Measurements from ENCODE around the gene WDR13. TPM values are rescaled to one million over a fixed set of nuclear protein-coding genes. Genes with fewer than 3 reads are reported as not detected.
"Not testable (repeated sequence)": the region's sequence is repeated elsewhere in the genome, so short reads cannot be mapped to it uniquely, and the experiment has no call there.

The WDR13 gene
- total RNA-seq = 170 TPM
- long read RNA-seq, full-length matches to known transcripts = 208 of 282 reads
- long read RNA-seq, partial matches to known transcripts = 32 of 282 reads
- long read RNA-seq, other reads (novel, unspliced or antisense) = 42 of 282 reads

DNA sequence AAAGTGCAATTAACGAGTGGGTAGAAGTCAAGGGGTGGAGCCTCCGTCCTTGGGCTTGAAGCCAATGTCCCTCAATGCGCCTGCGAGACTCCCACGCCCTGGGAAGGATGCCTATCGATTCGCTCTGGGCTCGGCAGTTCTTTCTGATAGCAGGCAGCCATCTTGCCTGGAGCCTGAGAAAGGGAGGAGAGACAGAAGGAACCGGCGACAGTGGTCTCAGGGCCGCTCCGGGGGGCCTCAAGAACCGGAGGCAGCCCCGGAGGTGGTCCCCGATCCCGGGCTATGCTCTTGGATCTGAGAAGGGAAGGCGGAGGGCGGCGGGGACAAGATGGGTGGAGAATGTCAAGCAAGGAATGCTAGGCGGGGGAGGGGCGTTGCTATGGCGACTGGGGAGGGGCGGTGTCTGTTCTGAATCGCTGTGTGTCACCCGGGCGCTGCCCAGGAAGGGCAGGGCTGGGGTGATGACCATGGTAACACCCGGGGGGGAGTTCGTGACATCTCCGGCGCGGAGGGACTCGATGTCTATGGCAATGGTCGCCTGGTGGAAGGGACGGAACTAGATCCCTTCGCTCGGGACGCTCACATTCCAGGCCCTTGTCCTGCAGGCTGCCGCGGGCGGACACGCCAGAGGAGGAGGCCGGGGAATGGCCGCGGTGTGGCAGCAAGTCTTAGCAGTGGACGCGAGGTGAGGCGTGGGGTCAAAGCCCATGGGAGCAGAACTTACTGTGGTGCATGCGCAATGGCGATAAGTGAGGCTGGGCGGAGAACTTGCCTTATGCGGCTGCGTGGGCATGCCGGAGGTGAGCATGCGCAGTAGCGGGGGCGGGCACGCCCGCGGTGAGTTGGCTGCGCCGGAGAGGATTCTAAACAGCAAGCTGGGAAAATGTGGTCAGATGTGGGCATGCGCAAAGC, at the start of gene WDR13:
Gene WDR13 (plus strand): TSS at position 140 of the 912 bp plus-strand sequence. CDS start 505 bp downstream, at position 645.
- intact Hi-C loops (cut with DNase I) = no loop called here

DNA sequence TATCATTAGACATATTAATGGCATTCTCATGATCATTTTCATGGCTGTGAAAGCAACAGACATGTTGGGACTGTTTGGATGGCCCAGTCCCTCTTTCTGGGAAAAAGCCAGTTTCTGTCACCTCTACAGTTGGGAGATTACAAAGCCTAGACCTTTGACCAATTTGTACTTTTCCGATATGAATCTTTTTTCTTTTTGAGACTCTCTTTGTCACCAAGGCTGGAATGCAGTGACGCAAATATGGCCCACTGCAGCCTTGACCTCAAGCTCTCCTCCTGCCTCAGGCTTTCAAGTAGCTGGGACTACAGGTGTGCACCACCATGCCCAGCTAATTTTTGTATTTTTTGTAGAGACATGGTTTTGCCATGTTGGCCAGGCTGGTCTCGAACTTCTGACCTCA, 48.4 kb upstream of the WDR13 start:
- DNase-seq (ENCODE audit: low spot score) = no peak
- intact Hi-C loops (cut with DNase I) = no loop called here

More for the DNA sequence above, at the start of gene WDR13:
- DNase-seq (ENCODE audit: low spot score) = peak; percentile 95

DNA sequence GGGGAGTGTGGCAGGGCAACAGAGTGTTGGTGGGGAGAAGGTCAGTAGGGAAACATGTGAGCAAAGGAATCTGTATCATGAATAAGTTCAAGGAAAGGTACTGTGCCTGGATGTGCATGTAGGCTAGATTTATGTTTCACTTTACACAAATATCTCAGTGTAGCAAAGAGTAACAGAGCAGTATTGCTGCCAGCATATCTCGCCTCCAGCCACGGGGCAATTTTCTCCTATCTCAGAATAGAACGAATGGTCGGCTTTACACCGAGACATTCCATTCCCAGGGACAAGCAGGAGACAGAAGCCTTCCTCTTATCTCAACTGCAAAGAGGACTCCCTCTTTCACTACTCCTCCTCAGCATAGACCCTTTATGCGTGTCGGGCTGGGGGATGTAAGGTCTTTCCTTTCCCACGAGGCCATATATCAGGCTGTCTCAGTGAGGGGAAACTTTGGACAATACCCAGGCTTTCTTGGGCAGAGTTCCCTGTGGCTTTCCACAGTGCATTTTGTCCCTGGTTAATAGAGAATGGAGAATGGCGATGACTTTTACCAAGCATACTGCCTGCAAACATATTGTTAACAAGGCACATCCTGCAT, 41.5 kb upstream of the WDR13 start:
- intact Hi-C loops (cut with DNase I); DNase-seq (ENCODE audit: low spot score): not testable (repeated sequence)

DNA sequence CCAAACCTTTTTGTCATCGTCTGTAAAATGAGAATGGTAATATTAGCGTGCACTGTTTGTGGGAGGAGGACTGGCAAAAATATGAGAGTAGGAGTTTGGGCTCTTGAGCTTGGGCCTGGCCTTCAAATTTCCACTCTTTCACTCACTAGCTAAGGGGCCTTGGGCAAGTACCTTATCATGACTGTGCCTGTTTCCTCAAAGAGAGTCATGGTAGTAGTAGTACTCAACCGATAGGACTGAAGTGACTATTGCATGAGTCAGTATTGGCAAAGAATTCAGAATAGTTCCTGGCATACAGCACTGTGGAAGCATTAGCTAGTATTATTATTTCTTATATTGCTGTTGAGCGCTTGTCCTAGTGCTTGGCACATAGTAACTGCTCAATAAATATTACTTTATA, 39.0 kb upstream of the WDR13 start:
- intact Hi-C loops (cut with DNase I) = no loop called here

DNA sequence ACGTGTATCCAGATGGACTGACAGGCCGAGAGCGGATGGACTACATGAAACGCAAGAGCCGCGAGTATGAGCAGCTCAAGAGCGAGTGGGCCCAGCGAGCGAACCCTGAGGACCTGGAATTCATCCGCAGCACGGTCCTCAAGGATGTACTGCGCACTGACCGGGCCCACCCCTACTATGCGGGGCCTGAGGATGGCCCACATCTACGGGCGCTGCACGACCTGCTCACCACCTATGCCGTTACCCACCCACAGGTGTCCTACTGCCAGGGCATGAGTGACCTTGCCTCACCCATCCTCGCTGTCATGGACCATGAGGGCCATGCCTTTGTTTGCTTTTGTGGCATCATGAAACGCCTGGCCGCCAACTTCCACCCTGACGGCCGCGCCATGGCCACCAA, 37.7 kb upstream of the WDR13 start:
- intact Hi-C loops (cut with DNase I) = no loop called here

More for the DNA sequence above, 39.0 kb upstream of the WDR13 start:
- no peak for DNase-seq (ENCODE audit: low spot score)

DNA sequence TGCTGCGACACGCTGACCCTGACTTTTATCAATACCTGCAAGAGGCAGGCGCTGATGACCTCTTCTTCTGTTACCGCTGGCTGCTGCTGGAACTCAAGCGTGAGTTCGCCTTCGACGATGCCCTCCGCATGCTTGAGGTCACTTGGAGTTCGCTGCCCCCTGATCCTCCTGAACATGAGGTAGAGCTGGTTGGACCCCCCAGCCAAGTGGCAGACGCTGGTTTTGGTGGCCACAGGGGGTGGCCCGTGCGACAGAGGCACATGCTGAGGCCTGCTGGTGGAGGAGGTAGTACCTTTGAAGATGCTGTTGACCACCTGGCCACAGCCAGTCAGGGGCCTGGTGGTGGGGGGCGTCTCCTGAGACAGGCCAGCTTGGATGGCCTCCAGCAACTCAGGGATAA, 37.2 kb upstream of the WDR13 start:
- intact Hi-C loops (cut with DNase I) = no loop called here
- DNase-seq (ENCODE audit: low spot score) = no peak

More for the DNA sequence above, 37.7 kb upstream of the WDR13 start:
- DNase-seq (ENCODE audit: low spot score) = no peak

DNA sequence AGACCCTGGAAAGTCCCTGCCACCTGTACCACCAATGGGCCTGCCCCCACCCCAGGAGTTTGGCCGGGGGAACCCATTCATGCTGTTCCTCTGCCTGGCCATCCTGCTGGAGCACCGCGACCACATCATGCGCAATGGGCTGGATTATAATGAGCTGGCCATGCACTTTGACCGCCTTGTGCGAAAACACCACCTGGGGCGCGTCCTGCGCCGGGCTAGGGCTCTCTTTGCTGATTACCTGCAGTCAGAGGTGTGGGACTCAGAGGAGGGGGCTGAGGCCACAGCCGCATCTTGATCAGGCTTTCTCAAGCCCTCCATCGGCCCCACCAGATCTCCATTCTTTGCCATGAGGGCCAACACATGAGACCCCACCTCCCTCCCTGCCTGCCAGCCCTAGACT, 36.6 kb upstream of the WDR13 start:
- DNase-seq (ENCODE audit: low spot score) = no peak
- intact Hi-C loops (cut with DNase I) = no loop called here

DNA sequence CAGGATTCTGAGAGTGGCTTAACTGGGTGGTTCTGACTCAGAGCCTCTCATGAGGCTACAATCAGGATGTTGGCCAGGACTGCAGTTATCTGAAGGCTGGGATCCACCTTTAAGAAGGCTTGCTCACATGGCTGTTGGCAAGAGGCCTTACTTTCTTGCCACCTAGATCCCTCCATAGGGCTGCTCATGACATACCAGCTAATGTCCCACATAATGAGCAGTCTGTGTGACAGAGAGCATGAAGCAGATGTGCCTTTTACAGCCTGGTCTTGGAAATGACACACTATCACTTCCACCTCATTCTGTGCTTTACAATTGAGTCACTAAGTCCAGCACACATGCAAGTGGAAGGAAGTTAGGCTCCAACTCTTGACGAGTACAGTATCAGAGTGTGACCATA, 27.3 kb upstream of the WDR13 start:
- DNase-seq (ENCODE audit: low spot score) = no peak
- intact Hi-C loops (cut with DNase I) = no loop called here

DNA sequence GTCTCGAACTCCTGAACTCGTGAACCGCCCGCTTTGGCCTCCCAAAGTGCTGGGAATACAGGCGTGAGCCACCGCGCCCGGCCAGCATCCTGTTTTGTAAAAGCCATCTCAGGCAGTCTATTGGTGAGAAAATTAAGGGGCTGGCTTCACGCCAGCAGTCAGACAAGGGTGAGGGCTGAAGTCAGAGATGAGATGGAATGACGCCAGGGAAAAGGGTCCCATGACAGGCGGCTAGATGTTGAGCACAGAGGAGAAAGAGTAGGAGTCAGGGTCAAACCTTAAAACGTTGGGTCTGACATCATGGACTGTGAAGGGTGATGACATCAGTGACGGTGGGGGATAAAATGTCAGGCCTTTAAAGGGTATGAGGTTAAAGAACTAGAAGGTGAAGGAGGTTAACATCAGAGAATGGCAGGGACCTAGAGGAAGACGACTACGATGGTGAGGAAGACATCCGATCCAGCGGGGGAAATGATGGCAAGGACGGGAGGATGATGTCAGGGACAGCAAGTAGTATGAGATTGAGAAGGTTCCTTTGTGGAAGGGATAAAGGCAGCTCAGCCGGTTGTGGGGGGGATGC, 23.5 kb upstream of the WDR13 start:
- intact Hi-C loops (cut with DNase I) = loop anchor here (1.0 kb wide), 1 partner anchor 122 kb away; no protein-coding TSS in a partner anchor
- no peak for DNase-seq (ENCODE audit: low spot score)

DNA sequence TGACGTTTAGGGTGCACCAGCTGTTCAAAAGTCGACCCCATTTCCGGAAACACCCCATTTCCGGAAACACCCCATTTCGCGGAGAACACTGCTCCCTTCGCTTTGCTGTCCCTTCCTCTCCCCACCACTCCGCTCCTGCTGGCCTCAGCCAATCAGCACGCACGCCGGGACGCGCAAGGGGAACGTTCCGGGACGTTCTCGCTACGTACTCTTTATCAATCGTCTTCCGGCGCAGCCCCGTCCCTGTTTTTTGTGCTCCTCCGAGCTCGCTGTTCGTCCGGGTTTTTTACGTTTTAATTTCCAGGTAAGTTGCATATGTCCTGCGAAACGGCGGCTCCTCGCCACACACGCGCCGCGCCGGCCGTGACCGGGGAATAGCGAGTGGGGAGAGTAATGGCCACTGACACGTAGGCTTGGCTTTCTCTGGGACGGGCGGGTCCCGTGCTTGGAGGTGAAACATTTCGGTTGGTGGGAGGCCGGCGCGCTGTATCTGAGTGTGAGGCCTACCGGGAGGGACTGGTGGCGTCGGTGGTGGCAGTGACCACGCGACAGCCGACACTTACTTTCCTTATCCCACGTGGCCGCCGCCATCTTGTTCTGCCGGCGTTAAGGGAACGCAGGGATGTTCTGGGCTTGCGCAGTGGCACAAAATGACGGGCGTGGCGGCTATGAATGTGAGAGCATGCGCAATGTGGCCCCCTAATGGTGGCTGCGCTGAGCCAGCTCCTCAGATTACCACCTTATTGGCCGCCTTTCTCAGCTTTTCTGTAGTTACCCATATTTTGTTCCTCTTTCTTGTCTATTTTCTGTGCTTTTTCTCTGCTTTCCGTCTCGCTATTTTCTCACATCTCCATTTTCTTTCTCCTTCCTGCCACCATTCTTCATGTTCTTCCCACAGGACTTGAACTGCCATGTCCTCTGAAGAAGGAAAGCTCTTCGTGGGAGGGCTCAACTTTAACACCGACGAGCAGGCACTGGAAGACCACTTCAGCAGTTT, 22.7 kb upstream of the WDR13 start, which contains the start of gene RBM3:
Gene RBM3 (plus strand): TSS at position 215 of the 997 bp plus-strand sequence. CDS start 697 bp downstream, at position 912.
- peak; percentile 95 for DNase-seq (ENCODE audit: low spot score)
- intact Hi-C loops (cut with DNase I) = loop anchor here (1.0 kb wide), 1 partner anchor 121 kb away; no protein-coding TSS in a partner anchor

DNA sequence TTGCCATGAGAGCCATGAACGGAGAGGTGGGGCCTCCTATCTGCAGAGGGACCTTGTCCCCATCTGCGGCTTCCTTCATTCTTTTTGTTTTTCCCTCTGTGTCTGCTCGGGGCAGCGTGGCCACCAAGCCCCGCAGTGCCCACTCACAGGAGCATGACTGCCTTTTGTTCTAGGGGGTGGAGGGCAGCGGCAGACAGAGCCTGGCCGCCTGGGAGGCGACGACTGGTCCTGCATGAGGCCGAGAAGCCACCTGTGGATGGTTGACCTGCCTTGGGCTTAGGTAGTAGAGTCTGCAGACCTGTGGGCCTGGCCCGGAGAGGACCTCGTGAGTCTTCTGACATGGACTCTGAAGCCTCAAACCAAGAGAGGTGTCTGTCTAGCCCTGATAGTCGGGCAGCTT, 21.6 kb upstream of the WDR13 start:
- intact Hi-C loops (cut with DNase I) = no loop called here

DNA sequence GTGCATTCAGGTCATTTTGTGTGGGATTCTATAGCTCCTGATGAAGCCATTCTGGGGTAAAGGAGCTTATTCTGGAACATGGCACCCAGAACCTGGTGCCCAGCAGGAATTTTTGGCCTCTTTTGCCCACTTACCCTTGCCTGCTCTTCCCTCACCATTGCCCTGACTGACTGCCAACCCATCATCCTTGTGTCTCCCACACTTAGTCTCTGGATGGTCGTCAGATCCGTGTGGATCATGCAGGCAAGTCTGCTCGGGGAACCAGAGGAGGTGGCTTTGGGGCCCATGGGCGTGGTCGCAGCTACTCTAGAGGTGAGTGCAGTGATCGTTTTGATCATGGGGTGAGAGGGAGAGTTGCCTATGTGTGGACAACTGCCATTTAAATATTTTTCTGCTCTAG, 21.2 kb upstream of the WDR13 start:
- intact Hi-C loops (cut with DNase I) = no loop called here
- DNase-seq (ENCODE audit: low spot score) = no peak

More for the DNA sequence above, 21.6 kb upstream of the WDR13 start:
- no peak for DNase-seq (ENCODE audit: low spot score)

DNA sequence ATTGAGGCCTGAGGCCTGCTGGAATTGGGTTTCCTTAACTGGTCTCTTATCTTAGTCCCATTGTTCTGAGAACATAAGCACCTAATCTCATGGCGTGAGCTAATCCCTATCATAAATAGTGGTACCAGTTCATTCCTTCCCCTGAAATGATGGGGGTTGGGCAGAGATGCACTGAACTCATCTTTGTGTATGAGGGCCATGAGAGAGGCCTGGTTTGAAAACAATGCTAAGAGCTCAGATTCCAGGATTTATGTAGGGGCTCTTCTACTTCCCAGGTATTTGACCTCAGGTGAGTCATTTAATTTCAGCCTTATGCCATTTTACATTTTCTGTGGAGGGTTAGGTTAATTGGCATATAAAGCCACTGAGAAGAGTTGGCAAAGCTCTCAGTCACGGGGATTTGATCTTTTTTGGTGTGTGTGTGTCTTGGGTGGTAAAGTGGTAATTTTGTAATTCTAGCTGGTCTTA, 18.6 kb upstream of the WDR13 start:
- intact Hi-C loops (cut with DNase I) = no loop called here
- no peak for DNase-seq (ENCODE audit: low spot score)

DNA sequence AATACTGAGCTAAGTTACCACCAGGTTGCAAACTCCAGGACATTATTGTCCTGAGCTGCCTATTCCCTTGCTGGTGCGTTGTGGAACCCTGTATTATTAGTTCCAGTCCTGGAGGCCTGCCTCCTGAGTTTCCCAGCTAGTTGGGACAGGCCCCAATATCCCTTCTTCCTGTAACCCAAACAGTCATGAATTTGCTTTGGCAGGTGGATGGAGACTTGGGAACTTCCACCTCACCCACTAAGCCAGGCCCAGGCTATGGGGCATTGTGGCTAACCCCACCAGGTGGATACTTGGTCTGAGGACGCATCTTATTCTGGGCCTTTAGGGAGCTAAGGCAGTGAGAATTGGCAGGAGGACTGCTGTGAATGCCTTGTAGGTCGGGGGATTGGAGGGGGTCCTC, 18.0 kb upstream of the WDR13 start:
- intact Hi-C loops (cut with DNase I) = no loop called here
- DNase-seq (ENCODE audit: low spot score) = no peak

DNA sequence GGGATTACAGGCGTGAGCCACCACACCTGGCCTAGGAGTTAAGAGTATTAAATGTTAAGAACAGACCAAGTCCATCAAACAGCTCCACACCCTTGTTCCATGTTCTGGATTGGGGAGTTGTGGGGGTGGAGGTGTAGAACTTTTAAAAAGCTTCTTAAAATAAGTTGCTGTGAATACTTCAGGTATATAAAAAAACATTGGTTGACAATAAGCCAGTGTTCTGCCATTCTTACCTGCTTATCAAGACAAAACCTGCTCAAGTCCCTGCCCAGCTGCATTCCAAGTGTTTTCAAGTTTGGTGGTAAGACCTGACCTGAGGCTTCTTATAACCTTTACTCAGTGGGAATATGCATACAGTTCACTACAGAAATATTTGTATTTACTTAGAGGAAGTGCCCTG, 16.6 kb upstream of the WDR13 start:
- DNase-seq (ENCODE audit: low spot score) = no peak
- intact Hi-C loops (cut with DNase I) = no loop called here

DNA sequence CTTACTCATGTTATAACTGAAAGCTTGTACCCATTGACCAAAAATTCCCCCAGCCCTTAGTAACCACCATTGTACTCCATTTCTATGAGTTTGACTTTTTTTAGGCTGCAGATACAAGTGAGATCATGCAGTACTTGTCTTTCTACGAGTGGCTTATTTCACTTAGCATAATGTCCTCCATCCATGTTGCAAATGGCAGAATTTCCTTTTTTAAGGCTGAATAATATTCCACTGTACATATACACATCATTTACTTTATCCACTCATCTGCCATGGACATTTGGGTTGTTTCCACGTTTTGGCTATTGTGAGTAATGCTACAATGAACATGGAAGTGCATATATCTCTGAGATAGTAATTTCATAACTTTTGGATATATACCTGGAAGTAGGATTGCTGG, 12.6 kb upstream of the WDR13 start:
- DNase-seq (ENCODE audit: low spot score) = no peak
- intact Hi-C loops (cut with DNase I) = no loop called here

DNA sequence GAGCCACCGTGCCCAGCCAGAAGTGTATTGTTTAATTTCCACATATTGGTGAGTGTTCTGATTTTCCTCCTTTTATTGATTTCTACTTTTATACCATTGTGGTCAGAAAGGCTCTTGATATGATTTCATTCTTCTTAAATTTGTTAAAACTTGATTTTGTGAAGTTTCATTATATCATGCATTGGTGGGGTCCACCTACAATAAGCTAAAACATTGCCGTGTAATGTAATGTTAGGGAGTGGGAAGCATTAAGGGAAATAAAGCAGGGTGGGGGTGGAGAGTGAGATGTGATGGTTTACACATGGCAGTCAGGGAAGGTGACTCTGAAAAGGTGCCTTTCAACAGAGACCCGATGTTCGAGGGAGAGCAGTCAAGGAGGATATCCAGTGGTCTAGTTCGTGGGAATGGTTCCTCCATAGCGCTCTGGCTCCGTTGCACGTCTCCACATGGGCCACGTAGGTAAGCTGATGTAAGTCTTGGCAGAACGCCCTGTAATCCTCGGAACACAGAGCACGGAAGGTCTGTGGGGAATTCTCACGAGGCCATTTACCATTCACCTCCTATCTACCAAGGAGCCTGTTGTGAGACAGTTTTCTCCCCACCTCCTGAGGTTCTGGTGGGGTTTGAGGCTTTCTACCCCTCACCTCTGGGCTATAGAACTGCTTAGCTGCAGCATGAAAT, 7.7 kb upstream of the WDR13 start:
- intact Hi-C loops (cut with DNase I) = no loop called here
- no peak for DNase-seq (ENCODE audit: low spot score)

Measured in cardiac septum (tissue), 1 donor.